Astrocyte of the cerebellum (primary cell): ENCODE data around the gene NAGLU.

ENCODE experiments used
- DNase-seq: peaks from one replicate; pipeline ENCODE4 v3.0.0-alpha.2; 2011; ENCODE audit warnings: low read depth
- H3K4me3 ChIP-seq: 2 replicates; pipeline ENCODE4 v1.5.1; 2011; ENCODE audit warnings: mild to moderate bottlenecking, low read depth, low read length, moderate library complexity
- in situ Hi-C: cut with HindIII; loops from 2 replicates; pipeline ENCODE4 v1.10.0; 2017; ENCODE audit warnings: low sequenced_read_pairs
- TF ChIP-seq, protein P1 (sequence below): IDR thresholded peaks from 2 replicates; pipeline ENCODE4 v1.5.1; 2012; ENCODE audit warnings: low read length, low read depth, moderate library complexity, mild to moderate bottlenecking; ENCODE audit errors: missing control alignments

The NAGLU gene

DNA sequence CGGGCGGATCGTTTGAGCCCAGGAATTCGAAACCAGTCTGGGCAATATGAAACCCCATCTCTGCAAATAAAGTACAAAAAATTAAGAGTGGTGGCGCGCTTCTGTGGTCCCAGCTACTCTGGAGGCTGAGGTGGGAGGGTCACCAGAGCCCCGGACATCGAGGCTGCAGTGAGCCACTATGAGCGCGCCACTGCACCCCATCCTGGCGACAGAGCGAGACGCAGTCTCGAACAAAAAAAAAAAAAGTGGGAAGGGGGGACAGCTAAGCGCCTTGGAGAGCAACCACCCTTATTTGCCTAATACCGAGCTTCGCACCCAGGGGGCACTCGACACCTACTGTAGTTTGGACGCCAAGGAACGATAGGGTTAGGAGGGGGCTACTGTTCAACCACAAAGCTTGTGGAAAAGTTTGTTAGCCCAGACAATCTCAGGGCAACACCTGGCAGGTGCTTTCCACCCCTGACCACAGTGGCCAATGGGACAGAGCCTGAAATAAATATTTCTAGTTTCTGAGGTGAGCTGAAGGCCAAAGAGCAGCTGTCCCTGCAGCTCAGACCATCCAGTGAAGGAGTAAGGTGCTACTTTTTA lies 42.3 kb downstream of the NAGLU start:
- in situ Hi-C loops, result no loop called here
- DNase-seq, result peak; percentile 57
- H3K4me3 ChIP-seq, result peak overlapping the region; percentile 87
- TF ChIP-seq, protein P1, sequence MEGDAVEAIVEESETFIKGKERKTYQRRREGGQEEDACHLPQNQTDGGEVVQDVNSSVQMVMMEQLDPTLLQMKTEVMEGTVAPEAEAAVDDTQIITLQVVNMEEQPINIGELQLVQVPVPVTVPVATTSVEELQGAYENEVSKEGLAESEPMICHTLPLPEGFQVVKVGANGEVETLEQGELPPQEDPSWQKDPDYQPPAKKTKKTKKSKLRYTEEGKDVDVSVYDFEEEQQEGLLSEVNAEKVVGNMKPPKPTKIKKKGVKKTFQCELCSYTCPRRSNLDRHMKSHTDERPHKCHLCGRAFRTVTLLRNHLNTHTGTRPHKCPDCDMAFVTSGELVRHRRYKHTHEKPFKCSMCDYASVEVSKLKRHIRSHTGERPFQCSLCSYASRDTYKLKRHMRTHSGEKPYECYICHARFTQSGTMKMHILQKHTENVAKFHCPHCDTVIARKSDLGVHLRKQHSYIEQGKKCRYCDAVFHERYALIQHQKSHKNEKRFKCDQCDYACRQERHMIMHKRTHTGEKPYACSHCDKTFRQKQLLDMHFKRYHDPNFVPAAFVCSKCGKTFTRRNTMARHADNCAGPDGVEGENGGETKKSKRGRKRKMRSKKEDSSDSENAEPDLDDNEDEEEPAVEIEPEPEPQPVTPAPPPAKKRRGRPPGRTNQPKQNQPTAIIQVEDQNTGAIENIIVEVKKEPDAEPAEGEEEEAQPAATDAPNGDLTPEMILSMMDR, result peak; percentile 82

DNA sequence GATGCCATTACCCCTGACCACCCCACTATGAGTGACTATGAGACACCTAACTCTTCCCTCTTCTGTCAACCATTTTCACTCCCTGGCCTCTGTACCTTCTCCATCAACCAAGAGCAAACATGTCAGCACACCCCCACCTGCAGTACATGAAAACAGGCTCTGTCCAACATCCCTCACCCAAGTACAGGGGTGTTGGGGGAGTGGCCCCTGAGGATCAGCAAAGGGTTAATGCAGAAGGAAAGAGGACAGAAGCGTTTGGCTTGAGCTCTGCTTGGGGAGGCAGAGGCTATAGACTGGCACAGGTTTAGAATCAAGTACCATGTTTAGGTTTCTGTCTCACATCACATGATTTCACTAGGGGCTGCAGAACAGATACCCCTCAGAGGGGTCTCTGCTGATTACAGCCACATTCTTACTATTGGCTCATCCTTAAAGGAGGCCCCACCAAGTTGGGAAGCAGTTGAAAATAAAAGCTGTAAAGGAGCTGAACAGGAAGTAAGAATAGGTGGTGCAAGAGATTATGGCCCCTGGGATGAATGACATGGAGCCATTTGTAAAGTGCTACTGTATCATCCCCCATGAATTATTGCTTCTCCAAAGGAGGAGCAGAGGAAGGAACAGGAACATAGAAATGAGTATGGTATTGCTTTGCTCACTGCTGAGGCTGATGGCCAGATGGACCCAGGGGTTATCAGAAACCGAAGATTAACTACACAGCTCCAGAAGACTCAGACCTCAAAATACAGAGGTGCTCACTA lies 43.9 kb downstream of the NAGLU start:
- TF ChIP-seq, protein P1, result no peak
- no peak overlapping the region for H3K4me3 ChIP-seq
- in situ Hi-C loops, result no loop called here
- DNase-seq, result no peak

DNA sequence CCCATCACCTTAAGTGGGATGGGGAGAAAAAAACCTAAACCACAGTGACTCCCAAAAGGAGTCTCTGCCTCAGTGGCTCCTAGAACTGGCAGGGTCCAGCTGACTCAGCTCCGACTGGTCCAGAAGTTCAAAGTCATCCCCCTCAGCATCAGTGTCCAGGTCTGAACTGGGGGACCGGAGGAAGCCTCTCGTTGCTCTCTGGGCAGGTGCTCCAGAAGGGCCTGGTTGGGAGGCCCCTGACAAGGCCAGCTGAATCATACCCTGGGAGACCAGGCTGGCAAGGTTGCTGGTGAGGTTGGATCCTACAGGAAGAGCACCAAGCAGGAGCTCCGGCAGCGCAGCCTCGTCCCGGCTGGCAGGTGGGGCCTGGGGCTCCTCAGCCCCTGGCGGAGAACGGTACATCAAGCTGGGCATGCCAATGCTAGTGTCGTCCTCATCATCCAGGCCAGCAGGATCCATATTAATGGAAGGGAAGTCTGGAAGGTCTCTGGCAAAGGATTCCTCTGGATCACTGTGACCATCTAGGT lies 45.8 kb downstream of the NAGLU start:
- no peak for DNase-seq
- H3K4me3 ChIP-seq, result no peak overlapping the region
- in situ Hi-C loops, result no loop called here
- TF ChIP-seq, protein P1, result no peak

GRCh38 chr17:42584880-42585279 lies 48.8 kb downstream of the NAGLU start:
- TF ChIP-seq, protein P1, result no peak
- H3K4me3 ChIP-seq, result no peak overlapping the region
- DNase-seq, result no peak
- in situ Hi-C loops, result no loop called here

- DNase-seq, result no peak
- in situ Hi-C loops, result no loop called here
- no peak overlapping the region for H3K4me3 ChIP-seq
- TF ChIP-seq, protein P1, result no peak
Measured at GRCh38 chr17:42585353-42585752, 49.3 kb downstream of the NAGLU start.

DNA sequence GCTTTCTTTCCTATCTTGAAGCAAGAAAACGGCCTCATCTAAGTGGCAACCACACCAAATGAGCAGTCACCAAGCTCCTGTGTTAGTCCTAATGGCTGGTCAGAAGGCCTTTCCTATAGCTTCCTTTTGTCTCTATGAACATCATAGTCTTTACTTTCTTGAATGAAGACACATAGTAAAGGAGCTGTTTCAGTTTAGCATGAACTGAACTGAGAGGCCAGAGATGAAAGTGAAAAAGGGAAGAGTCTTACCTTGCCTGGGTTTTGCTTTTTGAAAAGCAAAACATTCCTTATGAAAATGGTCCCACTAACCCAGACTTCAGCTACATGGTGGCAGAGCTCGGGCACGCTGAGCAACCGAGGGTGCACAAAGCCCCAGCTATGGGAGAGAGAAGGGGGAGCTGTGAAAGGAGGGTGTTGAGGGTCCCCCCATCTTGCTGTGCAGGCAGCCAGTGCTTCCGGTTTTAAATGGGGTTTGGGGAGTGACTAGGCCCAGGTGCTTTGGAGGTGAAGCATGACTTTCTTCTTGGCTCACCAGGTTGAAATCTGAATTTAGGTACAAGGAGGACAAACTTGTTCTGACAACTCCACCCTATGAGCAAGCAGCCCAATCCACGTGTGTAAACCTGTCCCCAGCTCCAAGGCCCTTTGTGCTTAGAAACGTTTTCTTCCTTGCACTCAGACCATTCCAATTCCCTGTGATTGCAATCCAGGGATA lies 50.6 kb downstream of the NAGLU start:
- in situ Hi-C loops, result no loop called here
- TF ChIP-seq, protein P1, result no peak
- H3K4me3 ChIP-seq, result no peak overlapping the region
- DNase-seq, result no peak
